Ammon's horn (tissue), 1 donor: ENCODE data around the gene FCN3.
"Not testable (repeated sequence)": the region's sequence is repeated elsewhere in the genome, so short reads cannot be mapped to it uniquely, and the experiment has no call there.

Experiments used
- DNase-seq: peaks from one replicate; pipeline ENCODE4 v3.0.0-alpha.2; 2016; ENCODE audit warnings: low spot score

Gene FCN3

DNA sequence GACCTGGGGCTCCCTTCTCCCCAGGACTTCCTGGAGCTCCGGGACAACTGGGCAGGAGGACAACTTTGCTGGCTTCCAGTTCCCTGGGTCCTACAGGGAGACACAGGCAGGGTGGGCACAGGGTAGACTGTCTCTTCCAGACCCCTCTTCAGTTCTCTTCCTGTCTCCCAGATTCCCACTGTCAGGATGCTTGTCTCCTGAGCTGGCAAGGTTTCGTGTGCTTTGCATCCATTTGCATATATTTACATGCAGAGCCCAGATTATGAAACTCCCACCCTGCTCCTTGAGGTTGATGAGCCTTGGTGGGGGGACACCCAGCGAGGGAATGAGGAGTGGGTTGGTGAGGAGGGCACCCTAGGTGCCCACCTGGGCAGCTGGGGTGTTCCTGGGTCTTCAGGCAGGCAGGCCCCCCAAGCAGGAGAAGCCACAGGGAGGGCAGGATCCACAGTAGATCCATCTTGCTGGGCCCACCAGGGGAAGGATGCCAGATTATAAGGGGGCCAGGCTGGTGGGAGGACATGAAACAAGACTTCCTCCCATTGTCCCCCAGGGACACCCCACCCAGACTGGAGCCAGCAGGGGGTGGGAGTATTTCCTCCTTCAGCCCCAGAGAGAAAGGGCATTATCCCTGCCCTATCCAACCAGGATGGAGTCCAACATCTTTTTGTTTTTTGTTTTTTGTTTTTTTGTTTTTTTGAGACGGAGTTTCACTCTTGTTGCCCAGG, at the start of gene FCN3:
TSS of gene FCN3 (minus strand) at position 463 of the 725 bp plus-strand sequence. CDS start at position 457, 6 bp downstream.
- no peak for DNase-seq

DNA sequence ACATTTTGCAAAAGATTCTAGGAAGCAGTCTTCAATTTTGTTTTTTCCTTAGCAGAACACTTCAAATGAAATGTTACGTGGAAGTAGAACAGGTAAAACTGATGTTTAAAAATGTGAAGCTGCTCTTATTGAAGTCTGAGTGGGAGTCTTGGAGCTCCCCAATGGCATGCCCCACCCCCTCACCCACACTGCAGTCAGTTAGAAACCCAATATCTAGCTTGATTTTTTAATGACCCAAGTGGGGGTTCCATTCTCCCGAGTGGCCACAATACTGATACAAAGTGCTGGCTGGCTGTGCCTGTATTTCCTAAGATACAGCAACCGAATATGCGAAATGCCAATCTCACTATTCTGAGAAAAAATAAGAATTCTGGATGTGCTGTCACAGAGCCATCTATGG, 49.1 kb upstream of the FCN3 start:
- no peak for DNase-seq

DNA sequence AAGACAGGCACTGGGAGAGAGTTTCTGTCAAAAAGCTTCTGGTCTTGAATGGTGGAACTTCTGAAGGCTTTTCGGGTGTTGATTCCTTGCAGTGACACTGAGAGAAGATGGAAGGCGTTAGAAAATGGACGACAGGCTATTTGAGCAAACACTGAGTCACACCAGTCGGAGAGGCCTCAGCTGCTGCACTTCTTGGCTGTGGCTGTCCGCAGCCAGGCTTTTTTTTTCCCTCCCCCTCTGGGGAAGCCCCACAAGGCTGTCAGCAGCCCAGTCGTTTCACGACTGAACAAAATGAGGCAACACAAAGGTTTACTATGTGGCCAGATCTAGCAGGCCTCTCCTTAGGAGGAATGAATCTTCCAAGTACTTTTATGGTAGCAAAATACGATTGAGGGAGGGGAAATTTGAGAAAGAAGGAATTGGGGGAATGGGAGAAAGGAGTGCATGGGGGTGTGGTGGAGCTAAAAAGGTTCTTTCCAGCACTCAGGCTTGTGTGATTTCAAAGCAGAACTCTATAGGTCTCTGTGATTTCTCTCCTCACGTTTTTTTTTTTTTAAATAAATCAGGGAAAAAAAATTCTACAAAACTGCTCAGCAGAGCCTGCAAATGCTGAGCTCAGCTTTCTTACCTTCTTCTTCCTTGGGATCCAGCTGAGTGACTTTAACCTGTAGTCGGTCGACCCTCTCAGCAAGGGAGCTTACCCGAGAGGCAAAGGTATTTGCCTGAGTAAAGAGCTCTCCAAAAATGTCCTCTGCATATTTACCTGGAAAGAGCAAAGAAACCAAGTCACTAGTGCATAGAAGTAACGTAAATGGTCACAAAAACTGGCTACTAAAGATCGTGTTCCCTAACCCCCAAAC, 43.9 kb upstream of the FCN3 start:
- DNase-seq = peak; percentile 85

DNA sequence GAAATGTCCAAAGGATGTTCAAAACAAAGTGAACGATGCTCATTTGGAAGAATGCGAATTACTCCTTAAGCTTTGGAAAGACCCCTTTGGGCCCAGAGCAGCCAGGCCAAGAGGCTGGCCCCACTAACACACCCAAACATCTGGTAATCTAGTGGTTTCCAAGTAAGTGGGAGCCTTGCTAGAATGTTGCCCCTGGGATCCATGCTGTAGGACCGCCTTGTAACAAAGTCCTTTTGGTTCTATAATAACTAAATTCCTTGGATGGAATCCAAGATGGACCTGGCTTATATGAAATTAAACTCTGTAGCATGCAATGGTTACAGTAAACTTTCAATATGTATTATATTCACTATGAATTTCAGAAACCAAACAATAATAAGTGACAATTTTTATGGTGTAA, 43.1 kb upstream of the FCN3 start:
- no peak for DNase-seq

DNA sequence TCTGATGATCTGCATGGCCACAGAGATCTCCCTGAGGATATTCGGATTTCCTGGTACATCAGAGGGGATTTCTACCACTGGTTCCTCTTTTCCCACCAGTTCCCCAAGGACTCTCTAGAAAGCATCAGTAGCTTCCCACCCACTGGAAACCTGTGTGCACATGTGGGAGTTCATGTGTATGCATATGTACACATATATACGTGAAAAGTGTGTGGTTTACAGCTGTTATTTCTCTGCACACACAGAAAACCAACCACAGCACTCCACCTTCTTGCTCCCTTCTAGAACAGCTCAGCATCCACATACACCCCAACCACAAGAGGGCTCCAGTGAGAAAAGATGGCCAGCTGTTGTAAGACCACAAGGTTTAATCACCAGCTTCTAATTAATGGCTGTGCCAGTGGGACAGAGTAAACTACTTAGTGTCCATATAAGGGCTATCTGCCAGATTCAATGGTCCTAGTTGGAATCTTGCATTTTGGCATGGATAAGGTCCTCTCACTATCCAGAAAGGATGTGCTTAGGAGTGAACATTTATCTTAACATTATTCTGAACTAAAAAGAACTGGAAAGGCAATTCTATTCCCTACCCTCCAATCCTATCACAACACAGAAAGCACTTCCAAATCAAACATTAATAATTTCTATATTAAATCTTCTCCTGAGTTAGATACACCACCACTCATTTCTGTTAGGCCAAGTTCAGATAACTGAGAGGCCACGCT, 41.9 kb upstream of the FCN3 start:
- peak; percentile 66 for DNase-seq

DNA sequence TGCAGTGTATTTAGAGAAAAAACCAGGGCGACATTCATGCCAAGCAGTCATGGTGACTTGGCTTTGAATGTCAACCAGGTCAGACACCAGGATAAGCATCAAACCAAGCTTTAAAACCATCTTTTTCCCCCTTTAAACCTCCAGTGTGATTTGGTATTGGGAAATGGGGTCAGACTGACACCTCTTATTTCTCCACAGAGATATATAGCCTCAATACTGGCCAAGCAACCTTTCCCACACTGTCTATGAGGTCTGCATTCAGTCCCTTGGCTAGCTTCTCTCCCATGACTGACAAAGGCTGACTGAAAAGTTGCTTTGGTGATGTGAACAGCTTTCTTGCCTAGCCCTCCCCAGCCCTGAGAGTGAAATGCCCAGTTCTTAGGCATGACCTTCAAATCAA, 39.5 kb upstream of the FCN3 start:
- no peak for DNase-seq

DNA sequence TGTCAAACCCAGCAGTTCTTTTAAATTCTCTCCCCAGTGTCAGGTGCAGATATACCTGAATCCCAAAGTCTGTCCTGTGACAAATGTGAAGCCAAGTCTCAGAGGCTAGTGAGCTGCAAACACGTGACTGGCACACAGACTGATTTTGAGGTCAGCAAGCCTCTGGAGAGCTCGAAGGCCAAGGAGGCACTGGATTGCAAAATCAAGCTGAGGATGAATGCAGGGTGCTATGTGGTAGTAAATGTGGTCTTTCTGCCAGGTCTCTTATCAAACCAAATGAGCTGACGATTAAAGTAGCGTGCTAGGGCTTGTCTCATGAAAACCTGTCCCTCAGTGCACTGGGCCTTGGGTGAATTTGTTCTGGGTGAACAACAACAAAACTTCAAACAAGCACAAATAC, 38.4 kb upstream of the FCN3 start:
- DNase-seq = no peak

DNA sequence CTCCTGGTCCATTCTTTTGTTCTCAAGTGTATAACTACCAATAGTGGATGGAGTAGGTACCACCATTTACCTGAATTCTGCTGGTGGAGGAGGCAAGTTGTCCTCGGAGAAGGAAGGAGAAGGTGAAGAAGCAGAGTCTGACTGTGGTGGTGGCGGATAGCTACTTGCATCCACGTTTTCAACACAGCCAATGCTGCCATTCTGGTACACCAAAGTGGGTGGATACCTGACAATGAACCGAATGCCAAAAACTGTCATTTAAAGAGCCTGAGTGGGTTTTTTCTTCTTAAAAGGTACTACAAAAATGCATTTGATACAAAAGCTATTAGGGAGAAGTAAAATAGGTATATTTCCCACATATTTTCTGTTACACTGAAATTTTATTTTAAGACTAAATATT, 37.9 kb upstream of the FCN3 start:
- DNase-seq = no peak

DNA sequence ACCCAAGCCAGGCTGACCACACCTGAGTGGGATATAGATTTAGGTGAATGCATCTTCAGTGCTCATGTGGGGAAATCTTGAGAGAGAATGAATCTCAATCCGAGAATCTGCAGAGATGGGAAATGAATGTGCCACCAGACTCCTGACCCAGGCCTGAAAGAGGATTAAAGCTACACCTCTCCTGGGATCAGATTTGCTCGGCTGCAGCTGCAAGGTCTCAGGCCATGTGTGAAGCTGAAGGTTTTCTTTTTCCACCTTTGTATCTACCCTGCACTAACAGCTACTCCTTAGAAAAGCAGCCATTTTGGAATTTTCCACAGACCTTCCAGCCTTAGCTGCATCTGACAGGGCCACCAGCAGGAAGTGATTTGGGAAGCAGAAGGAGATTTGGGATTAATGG, 36.1 kb upstream of the FCN3 start:
- DNase-seq = no peak

DNA sequence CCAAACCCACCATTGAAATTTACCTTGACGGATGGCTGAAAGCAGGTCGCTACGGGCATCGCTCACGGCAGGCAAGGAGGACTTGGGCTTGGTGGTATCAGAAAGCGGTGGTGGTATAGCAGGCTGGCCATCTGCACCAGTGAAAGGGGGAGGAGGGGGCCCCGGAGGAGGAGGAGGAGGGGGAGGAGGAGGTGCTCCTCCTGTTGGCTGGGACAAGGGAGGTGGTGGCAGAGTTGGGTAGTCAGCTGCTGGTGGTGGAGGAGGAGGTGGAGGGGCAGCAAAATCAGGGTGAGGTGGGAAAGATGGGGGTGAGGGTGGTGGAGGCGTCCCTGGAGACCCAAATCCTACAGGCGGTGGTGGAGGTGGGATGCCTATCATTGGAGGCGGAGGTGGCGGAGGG, 35.0 kb upstream of the FCN3 start:
- no peak for DNase-seq

DNA sequence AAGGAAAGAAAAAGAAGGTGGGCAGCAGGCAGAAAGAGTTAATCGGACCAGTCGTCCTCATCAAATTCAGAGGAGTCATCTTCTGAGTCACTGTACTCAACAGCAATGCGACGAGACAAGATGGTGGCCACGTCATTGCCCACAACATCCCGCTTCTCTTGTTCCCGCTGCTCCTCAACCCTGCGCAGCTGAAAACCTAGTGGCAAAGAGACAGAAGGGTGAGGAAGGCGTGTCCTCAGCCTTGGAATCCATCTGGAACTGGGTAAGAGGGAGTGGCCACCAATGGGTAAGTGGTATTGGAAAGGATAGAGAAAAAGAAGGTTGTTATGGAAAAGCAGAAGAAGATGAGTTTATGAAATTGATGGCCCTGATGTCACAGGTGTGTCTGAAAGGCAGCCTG, 33.5 kb upstream of the FCN3 start:
- DNase-seq = no peak

DNA sequence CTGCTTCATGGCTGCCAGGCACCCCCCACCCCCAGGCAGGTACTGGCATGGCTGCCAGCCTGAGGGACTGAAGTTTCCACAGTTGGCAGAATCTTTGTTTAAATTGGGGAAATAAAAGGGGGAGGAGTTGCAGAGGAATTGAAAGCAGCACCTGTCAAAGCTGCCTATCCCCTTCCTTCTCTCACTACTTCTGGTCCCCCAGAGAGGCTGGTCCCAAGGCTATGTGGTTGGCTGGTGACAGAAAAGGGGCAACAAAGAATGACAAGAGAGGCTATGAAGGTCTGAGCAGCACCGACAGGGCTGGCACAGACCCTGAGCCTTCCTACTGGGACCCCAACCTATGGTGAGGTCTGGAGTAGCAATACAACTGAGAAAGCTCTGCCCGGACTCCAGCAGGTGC, 32.2 kb upstream of the FCN3 start:
- not testable (repeated sequence) for DNase-seq

DNA sequence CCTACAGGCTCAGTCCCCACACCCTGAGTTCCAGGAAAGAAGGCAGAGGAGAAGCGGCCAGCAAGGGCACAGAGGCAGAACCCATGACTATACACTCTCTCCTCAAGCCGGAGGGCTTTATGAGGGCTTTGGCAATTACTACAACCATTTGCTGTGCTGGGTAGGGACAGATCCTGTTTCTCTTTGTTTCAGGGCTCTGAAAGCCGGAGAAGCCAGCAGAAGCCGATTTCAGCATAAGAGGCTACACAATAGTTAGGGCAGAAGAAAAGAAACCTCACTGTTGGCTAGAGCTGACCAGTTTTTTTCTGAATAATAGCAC, 31.7 kb upstream of the FCN3 start:
- DNase-seq = no peak

DNA sequence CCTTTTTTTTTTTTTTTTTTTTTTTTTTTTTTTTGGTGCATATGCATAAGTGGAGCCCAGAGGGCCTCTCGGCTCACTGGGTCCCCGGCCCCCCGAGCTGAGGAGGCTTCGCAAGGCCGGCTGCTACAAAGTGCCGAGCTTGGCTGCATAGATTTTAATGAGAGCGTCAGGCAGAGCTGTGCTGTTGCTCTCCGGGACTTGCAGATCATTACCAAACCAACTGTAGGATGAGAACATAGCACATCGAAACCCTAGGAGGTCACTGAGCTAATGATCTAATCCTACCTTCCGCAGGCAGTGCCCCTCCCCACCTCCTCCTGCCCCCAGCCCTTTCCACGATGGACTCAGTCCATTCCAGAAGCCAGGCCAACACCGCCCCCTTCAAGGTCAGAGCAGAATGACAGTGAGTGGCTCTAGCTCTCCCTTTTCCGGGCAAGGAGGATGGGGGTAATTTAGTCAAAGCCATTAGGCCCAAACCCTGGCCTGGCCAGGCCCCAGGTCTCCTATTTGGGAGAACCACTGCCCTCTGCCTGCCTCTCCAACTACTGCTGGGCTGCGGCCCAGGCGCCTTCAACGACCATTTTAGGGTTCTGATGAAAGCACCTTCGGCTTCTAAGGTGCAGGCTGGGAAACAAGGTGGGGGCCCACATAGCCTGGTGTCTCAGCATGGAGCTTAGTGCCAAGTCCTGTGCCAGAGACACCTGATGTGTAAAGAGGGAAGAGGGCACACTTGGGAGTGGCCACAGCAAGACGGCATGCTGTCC, 31.2 kb upstream of the FCN3 start:
- DNase-seq = not testable (repeated sequence)

DNA sequence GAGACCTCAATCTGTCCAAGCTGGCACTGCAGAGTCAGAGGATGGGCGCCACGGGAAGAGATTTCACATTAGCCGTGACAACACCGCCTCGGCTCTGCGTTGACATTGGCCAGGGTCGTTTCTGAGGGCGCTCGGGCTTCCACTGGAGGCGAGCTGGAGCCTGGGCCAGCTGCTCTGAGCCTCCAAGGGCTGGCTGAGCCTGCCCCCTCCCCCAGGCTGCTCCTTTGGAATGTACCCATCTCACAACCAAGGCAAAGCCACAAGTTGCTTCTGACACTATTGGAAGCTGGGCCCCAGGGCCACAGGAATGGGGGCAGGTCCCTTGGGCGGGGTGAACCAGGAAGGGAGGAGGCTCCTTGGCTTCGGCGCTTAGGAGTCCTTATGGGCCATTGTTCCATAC, 30.4 kb upstream of the FCN3 start:
- DNase-seq = no peak

DNA sequence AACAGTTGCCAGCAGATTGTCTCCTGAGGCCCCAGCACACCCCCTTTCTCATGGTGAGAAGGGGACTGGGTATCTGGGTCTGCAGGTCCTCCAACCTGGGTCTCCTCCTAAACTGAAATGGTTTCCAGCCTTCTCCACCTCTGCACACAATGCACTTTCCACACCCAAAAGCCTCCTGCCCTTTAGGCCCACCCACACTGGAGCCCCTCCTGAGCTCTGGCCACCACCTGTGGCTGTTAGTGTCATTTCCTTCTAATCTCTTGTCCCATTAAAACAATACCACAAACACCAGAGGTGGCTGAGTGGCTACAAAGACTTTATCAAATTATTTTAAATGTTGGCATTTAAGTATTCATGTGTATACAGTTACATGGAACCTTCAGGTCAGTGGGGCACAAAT, 29.3 kb upstream of the FCN3 start:
- no peak for DNase-seq

DNA sequence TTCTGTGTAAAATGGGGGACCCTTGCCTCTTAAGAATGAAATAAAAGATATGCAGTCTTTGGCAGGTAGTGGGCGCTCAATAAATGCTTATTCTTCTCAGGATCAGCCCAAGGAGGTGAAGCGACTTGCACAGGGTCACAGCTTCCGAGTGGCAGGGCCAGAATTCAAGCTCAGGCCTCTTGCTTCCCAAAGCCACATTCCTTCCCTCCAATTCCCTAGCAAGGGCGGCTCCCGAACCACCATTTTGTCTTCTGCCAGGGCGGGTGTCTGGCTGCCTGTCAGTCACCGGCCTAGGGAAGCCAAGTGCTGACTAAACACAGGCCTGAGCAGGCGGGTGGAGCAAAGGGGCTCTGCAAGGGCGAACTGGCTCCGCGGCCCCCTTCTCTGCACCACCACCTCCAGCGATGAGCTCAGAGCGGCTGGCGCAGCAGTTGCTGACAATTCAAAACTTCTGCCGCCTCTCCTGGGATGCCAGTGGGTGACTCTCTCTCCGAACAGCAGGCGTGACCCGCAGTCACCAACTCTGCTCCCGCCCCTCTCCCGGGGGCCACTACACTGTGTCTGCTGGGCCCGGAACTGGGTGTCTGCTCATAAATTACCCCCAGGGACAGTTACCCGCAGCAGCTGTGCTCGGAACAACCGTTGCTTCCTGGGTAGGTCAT, 28.6 kb upstream of the FCN3 start:
- no peak for DNase-seq

DNA sequence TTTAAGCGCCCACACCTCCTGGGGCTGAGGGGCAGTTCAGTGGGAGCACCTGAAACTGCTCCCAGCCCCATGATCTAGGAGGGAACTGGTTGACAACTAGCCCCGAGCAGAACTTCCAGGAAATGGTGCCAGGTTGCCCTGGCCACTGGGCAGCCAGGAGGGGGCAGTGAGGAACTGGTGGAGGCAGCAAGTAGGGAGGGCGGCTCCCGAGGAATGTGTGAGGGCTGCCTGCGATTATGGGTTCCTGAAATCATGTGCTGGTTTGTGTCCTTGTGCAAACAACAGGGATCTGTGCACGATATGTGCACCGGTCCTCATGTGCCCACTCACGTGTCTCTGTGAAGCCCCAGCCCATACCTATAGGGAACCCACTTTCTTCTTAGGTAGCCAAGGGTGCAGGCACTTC, 27.7 kb upstream of the FCN3 start:
- peak; percentile 84 for DNase-seq

DNA sequence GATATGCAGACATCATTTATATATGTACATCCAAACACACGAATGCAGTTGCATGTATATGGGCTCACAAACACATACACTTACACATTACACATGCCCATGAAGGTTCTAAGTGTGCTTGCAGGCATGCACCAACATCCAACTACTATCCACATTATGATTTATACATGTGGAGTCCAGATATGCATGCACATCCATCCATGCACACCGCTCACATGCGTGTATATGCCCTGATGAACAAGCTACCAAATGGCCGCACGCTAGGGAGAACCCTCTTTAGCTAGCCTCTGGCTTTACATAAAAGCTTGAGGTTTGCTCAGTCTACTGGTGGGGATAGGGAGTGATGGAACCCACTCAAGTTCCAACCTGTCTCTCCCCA, 26.3 kb upstream of the FCN3 start:
- no peak for DNase-seq

DNA sequence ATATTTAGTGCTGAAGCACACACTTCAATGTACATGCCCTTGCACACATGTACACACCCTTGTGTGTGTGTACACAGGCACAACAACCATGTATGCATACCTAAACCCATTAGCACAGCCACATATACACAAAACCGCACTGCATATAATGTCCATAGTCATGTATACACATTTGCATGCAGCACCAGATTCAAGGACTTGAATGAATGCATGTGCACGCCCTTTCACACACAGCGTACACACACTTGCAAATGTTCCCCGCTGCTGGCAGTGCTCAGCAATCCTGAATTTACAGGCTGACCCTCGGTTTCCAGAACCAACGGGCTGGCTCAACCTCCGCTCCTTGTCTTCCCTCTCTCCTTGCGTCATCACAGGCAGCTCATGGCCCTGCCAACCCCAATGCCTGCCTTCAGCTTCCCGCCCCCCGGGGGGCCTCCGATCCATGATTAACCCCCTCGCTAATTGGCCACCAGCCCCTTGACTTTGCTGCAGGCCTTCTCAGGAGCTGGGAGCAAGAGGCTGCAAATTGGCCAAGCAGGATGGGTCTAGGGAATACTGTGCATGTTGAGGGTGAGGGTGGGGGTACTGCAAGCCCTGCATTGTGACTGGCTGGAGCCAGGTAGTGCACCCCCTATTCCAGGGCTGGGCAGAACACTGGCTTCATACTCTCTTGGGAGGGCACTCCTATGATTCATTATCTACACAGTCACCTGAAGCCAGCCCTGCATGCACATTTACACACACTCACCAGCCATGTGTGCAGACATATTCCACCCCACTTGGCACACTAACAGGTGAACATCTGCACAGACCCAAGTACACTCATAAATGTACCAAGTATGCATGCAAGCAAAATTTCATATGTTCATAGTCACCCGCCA, 25.7 kb upstream of the FCN3 start:
- DNase-seq = no peak
